Measurements from ENCODE around the gene DCAF17.

DNA sequence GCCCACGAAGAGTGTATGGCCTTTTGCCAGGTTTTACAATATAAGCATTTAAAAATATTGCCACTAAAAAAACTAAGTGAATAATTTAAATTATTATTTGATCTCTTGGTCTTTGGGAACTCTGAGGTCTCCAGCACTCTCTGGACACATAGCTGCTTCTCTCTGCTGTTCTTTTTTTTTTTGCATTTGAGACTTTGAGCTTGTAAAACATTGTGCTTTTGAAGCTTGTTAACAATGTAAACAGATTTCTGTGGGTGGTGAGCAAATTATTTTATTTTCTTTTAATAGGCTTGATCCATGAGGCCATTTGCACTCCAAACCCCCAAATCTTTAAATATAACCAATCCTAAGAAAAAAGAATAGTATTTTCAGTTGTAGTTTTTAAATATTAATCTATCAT is 42.0 kb downstream of the DCAF17 start:
- TF ChIP-seq, protein P1, sequence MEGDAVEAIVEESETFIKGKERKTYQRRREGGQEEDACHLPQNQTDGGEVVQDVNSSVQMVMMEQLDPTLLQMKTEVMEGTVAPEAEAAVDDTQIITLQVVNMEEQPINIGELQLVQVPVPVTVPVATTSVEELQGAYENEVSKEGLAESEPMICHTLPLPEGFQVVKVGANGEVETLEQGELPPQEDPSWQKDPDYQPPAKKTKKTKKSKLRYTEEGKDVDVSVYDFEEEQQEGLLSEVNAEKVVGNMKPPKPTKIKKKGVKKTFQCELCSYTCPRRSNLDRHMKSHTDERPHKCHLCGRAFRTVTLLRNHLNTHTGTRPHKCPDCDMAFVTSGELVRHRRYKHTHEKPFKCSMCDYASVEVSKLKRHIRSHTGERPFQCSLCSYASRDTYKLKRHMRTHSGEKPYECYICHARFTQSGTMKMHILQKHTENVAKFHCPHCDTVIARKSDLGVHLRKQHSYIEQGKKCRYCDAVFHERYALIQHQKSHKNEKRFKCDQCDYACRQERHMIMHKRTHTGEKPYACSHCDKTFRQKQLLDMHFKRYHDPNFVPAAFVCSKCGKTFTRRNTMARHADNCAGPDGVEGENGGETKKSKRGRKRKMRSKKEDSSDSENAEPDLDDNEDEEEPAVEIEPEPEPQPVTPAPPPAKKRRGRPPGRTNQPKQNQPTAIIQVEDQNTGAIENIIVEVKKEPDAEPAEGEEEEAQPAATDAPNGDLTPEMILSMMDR (IDR thresholded peaks at IDR 0.05), result no peak
- TF ChIP-seq EP300 (IDR thresholded peaks at IDR 0.05) (no peak), POLR2A (IDR thresholded peaks at IDR 0.05; ENCODE audit: low read depth) (no peak)
